GM12873 (cell line): ENCODE results near the gene ELAVL3.

ENCODE experiments used
- CTCF ChIP-seq: IDR thresholded peaks from 2 replicates; pipeline ENCODE4 v1.5.1; 2012; ENCODE audit warnings: low read depth, mild to moderate bottlenecking, moderate library complexity, low read length, control low read depth; ENCODE audit not compliant: insufficient read depth; ENCODE audit errors: missing control alignments

Gene ELAVL3

GRCh38 chr19:11421371-11422098 is 59.3 kb downstream of the ELAVL3 start:
- TF ChIP-seq CTCF, result no peak

- TF ChIP-seq CTCF, result no peak
These were observed 60.1 kb downstream of the ELAVL3 start for GRCh38 chr19:11420429-11421370.

- no peak for TF ChIP-seq CTCF
These were observed 62.0 kb downstream of the ELAVL3 start, which contains the start of gene RGL3 for GRCh38 chr19:11418549-11419506. TSS of gene RGL3 (minus strand) at chr19:11419314. CDS start at chr19:11419278, 36 bp downstream.

GRCh38 chr19:11418094-11418548 is 62.7 kb downstream of the ELAVL3 start:
- no peak for TF ChIP-seq CTCF

GRCh38 chr19:11416346-11417052 is 64.3 kb downstream of the ELAVL3 start:
- TF ChIP-seq CTCF, result no peak

GRCh38 chr19:11414544-11414943 is 66.3 kb downstream of the ELAVL3 start:
- TF ChIP-seq CTCF, result no peak
